Stimulated activated CD4-positive, alpha-beta T cell treated with anti-CD3 and anti-CD28 coated beads, Interleukin-4, amount 100 ng/mL, for 48 hours (primary cell): ENCODE measurements around the gene CUTC.

Source experiments
- DNase-seq, 2 donors: peaks; one replicate each; pipeline ENCODE4 v3.0.0-alpha.2; 2020; ENCODE audit warnings: low read depth in 2 of 2

The CUTC gene

GRCh38 chr10:99784016-99784726 is 52.1 kb downstream of the CUTC start:
- no peak for DNase-seq

DNA sequence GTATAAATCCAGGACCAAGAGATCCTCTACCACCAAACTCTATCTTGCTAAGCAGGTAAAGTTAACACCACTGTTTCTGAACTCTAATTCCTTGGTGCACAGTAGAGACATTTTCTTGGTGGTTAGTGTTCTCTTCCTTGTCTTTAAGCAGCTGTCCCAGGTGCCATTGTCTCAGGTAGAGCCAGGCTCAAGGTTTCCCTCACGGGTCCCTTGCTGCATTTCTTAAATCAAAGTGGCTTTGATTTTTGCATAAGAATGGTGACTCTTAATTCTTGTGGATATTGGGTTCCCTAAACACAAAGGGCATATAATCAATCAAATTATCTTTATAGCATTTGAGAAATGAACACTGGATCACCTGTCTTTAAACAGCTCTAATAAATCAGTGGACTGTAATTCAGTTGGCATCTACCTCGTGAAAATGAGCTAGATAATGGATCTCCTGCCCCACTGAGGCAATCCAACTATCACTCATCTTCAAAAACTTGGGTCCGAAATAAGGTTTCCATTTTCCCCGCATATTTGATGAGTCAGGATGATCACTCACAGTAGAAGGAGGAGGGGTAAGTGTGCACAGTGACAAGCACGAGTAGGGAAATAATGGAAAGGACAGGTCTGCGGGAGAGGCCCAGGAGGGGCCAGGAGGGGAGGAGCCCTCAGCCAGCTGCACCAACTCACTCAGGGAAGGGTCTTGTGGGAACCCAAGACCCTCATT is 52.9 kb downstream of the CUTC start:
- no peak for DNase-seq

DNA sequence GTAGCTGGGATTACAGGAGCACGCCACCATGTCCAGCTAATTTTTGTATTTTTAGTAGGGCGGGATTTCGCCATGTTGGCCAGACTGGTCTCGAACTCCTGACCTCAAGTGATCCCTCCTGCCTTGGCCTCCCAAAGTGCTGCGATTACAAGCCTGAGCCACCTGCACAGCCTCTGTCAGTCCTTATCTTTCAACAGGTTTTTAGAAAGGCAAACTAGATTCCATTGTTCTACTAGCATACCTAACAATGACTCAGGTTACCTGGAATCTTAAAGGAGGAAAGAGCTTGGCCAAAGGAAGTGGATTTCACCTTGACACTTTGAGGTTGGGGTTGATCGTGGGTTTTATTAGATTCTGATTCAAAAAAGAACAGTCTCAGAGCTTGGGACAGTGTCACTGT is 53.6 kb downstream of the CUTC start:
- DNase-seq, result no peak

DNA sequence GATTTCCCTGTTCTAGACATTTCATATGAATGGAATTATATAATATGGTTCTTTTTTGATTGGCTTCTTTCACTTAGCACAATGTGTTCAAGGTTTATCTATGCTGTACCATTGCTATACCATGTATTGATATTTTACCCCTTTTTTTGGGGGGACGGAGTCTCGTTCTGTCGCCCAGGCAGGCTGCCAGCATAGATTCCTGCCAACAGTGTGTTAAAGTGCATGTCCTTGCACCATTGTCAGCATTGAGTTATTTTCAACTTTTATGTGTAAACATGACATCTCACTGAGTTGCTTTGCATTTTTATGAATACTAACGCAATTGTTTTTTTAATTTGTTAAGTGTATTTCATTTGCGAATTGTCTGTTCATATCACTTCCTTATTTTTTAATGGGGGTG is 55.3 kb downstream of the CUTC start:
- no peak for DNase-seq

DNA sequence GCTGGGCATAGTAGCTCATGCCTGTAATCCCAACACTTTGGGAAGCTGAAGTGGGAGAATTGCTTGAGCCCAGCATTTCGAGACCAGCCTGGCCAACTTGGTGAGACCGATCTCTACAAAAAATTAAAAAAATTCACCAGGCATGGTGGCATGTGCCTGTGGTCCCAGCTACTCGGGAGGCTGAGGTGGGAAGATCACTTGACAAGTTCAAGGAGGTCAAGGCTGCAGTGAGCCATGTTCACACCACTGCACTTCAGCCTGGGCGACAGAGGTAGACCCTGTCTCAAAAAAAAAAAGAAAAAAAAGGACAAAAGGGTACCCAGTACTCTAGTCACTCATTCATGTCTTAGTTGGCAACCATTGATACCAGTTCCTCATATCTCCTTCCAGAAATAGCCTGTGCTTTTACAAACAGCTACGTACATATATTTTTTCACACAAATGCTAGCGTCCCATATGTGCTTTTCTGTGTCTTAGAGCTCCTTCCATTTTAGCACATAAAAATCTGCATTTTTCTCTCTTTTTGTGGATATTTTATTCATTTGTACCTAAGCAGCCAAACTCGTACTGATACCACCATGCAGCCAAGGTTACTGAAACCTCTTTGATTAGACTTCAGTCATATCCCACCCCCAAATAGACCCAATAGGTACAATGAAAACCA is 55.9 kb downstream of the CUTC start:
- no peak for DNase-seq

DNA sequence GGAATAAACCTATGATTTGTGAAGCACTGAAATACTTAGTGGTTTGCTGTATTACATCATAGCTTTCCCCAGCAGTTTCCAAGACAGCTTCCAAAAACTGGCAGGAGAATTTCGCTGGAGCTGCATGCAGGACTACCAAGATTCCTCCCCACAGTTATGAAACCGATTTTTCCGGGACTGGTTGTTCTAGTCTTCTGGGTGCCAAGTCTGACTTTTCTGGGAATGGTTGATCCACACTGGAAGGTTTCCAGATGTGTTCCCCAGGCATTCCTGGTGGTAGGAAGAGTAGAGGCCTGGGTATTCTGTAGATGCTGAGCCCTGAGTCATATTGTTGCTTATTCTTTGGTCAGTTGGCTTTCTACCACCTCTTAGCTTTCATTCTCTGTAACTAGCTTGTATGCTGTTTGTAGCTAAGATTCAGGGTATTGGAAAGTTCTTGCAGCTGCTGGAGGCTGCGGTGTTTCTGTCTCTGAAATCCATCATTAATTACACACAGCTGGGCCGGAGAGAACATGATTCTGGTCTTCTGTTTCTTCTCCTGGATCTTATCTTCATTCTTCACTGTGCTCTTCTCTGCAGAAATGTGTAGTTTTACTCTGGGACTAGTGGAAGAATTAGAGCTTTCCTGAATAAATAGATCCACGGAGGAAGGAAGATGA is 56.7 kb downstream of the CUTC start:
- DNase-seq, result no peak

- DNase-seq, result no peak
Observed at GRCh38 chr10:99791831-99792230, 59.8 kb downstream of the CUTC start.

GRCh38 chr10:99793819-99794218 is 61.8 kb downstream of the CUTC start:
- DNase-seq, result no peak

GRCh38 chr10:99796928-99797327 is 64.9 kb downstream of the CUTC start:
- DNase-seq, result no peak

DNA sequence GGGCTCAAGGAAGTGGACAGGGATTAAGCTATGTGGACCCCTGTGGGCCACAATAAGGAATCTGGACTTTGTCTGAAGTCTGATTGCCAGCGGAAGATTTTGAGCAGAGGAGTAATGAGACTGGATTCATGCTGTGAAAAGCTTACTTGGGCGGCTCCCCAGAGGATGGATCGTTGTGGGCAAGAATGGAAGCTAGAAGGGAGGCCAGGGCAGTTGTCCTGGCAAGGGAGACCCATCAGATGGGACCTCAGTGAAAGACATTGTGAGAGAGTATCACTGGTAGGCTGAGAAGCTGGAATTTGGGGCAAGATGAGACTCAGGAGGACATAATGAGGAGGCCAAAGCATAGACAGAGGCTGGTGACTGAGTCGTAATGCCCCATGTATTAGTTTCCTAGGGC is 66.0 kb downstream of the CUTC start:
- no peak for DNase-seq

DNA sequence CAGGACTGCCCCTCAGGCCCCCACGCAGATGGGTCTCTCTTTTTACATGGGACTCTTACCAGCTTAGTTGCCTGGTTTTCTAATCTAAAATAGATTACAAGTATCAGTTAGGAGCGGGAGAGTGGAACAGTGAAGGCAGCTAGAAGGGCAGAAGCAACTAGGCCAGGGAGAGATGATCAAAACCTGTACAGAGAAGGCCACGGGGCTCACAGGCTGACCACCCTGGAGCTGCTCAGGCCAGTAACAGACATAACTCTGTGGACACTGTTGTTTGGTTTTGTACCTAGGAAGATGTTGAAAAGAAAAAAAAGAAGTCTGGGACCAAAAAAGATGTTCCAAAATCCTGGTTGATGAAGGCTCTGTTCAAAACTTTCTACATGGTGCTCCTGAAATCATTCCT is 66.9 kb downstream of the CUTC start:
- no peak for DNase-seq

DNA sequence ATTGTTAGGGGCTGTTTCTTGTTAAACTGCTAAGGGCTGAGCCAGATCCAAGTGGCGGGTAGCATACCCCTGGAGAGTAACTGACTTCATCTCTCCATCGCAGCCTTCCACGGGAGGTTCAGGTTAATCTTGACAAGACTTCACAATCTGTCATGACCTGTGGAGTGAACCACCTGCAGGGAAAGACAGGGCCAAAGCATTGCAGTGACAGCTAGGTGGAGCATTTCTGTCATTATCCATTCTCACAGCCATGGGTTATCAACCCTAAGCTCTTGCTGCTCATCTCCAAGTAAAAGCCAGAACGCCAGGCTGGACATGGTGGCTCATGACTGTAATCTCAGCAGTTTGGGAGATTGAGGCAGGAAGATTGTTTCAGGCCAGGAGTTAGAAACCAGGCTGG is 67.6 kb downstream of the CUTC start:
- DNase-seq, result no peak

DNA sequence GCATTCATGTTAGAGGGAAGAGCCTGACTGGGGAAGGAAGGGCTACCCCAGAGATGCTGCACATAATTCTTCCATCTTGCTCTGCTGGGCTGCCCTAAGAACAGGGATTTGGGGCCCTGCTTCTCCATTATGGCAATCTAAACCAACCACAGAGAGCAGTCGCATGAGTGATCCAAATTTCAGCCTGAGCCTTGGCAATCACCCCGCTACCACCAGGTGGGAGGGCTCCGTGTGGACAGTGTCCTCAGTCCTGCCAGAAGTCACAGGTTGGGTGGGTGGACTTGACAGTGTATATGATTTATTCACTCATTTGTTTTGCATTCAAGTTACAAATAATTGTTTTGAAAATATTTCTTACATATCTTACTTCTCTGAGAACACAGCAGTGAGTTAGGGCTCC is 72.4 kb downstream of the CUTC start:
- DNase-seq, result no peak

DNA sequence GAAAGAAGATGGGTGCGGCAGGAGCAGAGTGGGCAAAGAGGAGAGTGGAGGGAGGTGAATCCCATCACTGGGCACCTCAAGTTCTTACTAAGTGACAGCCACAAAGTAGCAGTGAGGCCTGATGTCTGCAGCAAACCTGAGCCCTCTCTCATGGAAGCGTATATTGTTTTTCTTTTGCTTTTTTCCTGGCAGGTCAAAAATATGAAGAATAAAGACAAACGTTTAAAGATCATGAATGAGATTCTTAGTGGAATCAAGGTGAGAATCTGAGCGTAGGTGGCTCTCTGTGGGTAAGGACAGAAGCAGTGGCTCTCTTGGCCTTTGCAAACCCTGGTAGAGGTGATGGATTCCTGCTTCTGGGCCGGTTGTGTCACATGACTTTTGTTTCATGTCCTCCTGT is 73.2 kb downstream of the CUTC start:
- DNase-seq, result no peak
